HG02943 (cell line): ENCODE measurements around the gene NME9.

Source experiments
- ATAC-seq: cut with Tn5 transposase; IDR thresholded peaks from one replicate; pipeline ENCODE4 v1.9.1; 2021; ENCODE audit warnings: mild to moderate bottlenecking, low read depth, moderate library complexity; ENCODE audit not compliant: unreplicated experiment

NME9 gene

GRCh38 chr3:138363322-138363721 lies 33.7 kb upstream of the NME9 start:
- ATAC-seq, result no peak

- no peak for ATAC-seq
Observed at GRCh38 chr3:138362538-138362937, 32.9 kb upstream of the NME9 start.

GRCh38 chr3:138361561-138361971 lies 31.9 kb upstream of the NME9 start:
- no peak for ATAC-seq

GRCh38 chr3:138360869-138361525 lies 31.3 kb upstream of the NME9 start:
- ATAC-seq, result no peak

GRCh38 chr3:138359919-138360868 lies 30.5 kb upstream of the NME9 start:
- ATAC-seq, result no peak

GRCh38 chr3:138359148-138359918 lies 29.7 kb upstream of the NME9 start:
- ATAC-seq, result no peak

GRCh38 chr3:138356730-138357405 lies 27.2 kb upstream of the NME9 start:
- no peak for ATAC-seq

- ATAC-seq, result no peak
Observed at GRCh38 chr3:138355071-138355470, 25.4 kb upstream of the NME9 start.

- no peak for ATAC-seq
Observed at GRCh38 chr3:138354376-138354775, 24.7 kb upstream of the NME9 start.

- ATAC-seq, result no peak
Observed at GRCh38 chr3:138351916-138352550, 22.4 kb upstream of the NME9 start.

GRCh38 chr3:138351151-138351550 lies 21.5 kb upstream of the NME9 start:
- ATAC-seq, result no peak

- ATAC-seq, result no peak
Observed at GRCh38 chr3:138349926-138350665, 20.4 kb upstream of the NME9 start.

- no peak for ATAC-seq
Observed at GRCh38 chr3:138348754-138349739, 19.4 kb upstream of the NME9 start.

GRCh38 chr3:138347960-138348753 lies 18.5 kb upstream of the NME9 start, which contains the start of gene MRAS:
MRAS (plus strand) TSS chr3:138348579; CDS start chr3:138372884, 24,305 bp downstream.
- ATAC-seq, result no peak

GRCh38 chr3:138344754-138345153 lies 15.1 kb upstream of the NME9 start:
- ATAC-seq, result no peak

- no peak for ATAC-seq
Observed at GRCh38 chr3:138340511-138340910, 10.9 kb upstream of the NME9 start.

- ATAC-seq, result no peak
Observed at GRCh38 chr3:138338811-138339210, 9.2 kb upstream of the NME9 start.
